ENCODE measurements around the gene OR2G3.

- TF ChIP-seq CTCF (IDR thresholded peaks at IDR 0.05) (no peak), POLR2A (IDR thresholded peaks at IDR 0.05) (no peak), POLR2AphosphoS5 (IDR thresholded peaks at IDR 0.05) (no peak)
These were observed 42.5 kb downstream of the OR2G3 start for GRCh38 chr1:247647864-247648263.

Measured in breast epithelium (tissue), 3 donors.